HG02973 (cell line): ENCODE measurements around the gene PRPS2.

Source experiments
- ATAC-seq: cut with Tn5 transposase; IDR thresholded peaks from one replicate; pipeline ENCODE4 v1.9.1; 2021; ENCODE audit warnings: moderate library complexity; ENCODE audit not compliant: unreplicated experiment

Gene PRPS2

DNA sequence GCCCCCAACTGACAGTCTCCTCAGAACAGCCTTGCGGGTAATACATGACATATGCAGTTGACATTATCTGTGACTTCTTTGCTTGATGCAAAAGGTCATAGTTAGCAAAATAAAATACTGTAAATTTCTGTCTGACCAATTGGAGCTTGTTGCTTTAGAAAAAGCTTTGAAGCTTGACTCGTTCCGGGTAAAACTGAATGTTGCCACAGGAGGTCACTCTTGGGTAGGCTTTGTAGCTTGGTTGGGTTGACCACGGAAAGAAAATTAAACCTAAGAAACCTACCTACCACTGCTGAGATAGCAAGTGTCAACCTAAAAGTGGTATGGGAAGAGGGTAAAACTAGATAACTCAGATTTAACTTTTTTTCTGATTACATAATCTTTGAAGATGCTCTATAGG lies 23.2 kb downstream of the PRPS2 start:
- no peak for ATAC-seq

DNA sequence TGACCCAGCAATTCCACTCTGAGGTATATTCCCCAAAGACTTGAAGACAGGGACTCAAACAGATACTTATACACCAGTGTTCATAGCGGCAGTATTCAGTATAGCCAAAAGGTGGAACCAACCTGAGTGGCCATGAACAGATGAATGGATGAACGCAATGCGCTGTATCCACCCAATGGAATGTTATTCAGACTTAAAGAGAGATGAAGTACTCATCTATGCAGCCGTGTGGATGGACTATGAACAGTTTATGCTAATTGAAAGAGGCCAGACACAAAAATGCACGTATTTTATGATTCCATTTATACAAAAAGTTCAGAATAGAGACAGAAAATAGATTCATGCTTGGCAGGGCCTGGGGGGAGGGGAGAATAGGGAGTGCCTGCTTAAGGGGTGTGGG lies 26.3 kb downstream of the PRPS2 start:
- ATAC-seq, result no peak

DNA sequence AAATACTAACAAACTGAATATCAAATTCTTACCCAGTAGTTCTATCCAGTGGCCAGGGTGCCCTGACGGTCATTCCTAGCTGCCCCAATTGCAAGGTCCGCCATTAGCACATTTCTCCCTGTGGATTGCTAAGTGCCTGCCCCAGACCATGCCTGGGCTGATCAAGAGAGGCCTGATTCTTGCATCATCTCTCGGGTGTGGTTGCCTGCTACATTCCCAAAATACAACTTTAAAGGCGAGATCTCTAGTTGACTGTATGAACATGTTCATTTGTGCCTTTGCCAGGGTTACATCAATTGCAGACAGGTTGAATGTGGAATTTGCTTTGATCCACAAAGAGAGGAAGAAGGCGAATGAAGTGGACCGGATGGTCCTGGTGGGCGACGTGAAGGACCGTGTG lies 28.0 kb downstream of the PRPS2 start:
- ATAC-seq, result no peak

DNA sequence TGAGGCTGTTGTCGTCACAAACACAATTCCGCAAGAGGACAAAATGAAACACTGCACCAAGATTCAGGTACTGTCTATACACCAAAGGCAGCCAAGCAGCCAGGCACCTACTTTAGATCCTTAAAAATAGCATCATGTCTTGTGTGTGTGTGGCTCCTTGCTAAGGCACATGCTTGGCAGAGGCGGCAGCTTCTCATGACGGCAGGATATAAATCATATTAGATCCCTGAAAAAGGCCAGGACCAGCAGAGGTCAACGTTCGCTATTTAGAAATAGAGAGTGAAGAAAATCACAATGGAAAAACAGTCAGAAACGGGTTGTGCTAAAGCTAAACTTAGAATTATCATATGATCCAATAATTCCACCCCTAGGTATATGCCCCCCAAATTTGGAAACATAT lies 29.5 kb downstream of the PRPS2 start:
- no peak for ATAC-seq

DNA sequence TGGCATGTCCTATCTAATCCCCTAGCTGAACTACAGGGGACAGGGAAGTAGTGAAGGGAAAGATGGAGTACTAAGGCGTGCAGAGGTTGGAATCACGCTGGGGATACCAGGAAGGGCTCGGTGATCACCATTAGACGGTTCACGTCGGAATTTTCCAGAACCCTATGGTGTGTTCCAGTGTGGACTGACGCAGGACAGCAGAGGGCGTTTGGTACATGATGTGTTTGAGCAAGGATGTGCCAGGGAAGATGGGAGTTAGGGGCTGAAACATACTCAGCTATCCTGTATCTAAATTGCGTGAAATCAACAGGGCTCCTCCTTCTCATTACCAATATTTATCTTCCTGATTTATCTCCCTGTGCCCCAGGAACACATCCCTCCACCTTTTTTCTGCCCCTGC lies 33.7 kb downstream of the PRPS2 start:
- no peak for ATAC-seq

DNA sequence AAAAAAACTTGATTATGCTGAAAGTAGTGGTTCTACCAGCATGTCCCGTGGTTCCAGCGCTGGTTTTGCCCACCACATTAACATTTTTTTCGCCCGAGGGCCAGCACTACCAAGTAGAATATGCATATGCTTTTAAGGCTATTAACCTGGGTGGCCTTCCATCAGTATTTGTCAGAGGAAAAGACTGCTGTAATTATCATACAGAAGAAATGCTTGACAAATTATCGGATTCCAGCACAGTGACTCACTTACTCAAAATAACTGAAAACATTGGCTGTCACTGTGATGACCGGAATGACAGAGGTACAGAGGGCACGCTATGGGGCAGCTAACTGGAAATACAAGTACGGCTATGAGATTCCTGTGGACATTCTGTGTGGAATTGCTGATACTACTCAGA lies 34.6 kb downstream of the PRPS2 start:
- no peak for ATAC-seq

DNA sequence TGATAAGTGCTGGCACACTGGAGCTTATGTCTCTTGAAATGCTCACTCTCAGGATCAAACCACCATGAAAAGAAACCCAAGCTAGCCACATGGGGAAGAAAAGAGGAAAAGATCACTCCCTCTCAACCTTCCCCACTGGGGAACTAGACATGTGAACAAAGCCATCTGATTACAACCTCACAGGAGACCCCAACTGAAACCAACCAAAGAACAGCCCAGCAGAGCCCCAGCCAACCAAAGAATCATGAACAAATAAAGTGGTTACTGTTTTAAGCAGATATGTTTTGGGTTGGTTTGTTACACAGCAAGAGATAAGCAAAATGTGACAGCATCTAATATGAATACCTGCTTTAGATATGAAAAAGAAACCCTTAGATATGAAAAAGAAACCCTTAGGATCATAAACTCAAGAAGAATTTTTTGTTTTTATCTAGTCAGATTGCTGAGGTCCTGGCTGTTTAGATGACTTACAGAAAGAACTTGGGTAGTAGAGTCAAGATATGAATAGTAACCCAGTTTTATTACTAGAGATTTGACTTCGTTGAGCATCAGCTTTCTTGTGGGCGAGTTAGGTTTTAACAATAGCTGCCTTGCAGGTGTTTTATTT lies 52.0 kb downstream of the PRPS2 start:
- peak; percentile 12 for ATAC-seq

DNA sequence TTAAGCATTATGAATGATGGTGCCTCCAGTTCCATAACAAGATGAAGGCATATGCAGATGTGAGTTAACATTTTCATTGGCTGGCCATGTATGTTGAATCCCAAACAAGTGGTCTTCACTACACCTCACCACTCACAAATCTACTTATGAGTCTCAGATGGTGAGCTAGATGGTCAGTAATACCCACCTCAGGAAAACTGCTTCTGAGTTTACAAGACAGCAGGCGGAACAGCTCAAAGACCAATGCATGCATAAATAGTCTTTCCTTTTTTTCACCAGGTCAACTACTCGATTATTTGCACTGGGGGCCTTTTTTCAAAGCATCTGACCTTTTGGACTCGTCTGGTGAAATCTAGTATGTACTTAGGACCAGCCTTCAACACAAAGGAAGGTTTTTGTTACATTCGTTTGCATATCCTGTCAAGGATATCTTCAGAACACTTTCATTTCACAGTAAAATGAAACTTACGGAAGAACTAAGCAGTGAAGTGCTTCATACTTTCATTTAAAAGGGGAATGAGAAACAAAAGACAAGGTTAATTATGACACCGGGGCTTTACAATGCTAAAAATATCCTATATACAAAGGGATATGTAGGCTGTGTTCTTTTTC lies 52.6 kb downstream of the PRPS2 start:
- ATAC-seq, result peak; percentile 83

DNA sequence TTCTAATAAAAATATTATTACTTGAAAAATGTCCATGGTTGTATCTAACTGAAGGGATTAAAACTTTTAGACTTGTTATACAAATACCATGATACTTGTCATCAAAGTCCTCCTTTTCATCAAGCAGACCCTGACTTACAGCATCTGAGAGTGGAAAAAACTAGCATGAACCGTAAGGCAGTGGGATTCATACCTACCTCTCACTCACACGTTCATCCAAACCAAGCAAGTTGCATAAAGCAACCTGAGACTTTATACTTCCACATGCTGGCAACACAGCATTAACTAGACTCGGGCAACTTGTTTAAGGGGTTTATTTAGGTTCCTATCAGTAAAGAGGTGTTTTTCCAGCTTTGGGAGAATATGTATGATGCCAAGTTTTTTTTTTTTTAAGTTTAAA lies 53.1 kb downstream of the PRPS2 start:
- ATAC-seq, result no peak

DNA sequence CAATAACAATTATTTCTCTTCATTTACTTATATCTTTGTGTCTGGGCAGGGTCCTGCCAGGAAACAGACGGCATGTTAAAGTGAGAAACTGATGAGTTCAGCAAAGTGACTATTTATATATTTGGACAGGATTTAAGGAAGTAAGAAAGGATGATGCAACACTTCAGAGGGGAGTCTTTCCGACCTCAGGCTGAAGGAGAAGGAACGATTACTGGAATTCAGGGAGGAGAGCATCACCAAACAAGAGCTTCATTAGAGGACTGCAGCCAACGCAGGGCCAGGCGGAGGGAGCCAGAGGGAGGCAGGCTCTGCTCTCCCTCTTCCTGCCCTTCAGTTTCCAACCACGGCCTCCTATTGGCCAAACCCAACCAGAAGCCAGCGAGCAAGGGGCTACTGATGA lies 74.1 kb downstream of the PRPS2 start:
- ATAC-seq, result no peak

DNA sequence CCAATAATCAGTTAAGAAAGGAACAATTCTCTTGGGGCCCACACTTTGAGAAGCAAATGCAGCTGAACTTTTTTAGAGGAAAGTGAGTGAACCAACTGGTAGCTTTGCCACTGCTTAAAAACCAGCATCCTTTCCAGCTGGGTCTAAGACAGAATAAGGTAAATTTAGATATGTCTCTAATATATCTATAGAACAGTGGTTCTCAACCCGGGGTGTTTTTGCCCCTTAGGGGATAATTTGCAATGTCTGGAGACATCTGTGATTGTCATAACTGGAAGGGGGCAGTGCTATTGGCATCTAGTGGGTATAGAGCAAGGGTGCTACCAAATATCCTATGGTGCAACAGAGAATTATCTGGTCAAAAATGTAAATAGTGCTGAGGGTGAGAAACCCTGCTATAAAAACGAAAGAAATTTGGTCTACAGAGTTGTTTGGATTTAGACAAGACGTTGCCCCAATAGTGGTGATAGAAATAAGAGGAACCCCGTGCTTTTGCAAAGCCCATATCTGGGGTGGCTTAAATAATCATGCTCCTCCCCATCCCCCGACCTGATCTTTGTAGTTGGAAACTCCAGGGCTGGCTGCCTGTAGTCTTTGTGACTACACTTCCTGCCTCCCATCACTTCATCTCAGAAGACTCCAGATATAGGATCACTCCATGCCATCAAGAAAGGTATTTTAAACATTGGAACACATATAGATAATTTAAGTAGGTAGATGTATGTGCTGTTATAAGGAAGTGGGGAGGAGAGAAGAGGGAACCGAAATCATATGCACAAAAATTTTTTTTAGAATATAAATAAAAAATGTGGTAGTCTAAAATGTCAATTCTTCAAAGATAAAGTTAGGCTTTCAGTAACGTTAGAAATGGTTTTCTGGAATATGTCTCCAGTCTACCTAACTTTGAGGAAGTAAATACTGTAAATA lies 75.5 kb downstream of the PRPS2 start, which contains the start of gene TLR7:
TSS of gene TLR7 (plus strand) at position 622 of the 927 bp plus-strand sequence. CDS start 507 bp downstream, outside the sequence.
- ATAC-seq, result no peak

DNA sequence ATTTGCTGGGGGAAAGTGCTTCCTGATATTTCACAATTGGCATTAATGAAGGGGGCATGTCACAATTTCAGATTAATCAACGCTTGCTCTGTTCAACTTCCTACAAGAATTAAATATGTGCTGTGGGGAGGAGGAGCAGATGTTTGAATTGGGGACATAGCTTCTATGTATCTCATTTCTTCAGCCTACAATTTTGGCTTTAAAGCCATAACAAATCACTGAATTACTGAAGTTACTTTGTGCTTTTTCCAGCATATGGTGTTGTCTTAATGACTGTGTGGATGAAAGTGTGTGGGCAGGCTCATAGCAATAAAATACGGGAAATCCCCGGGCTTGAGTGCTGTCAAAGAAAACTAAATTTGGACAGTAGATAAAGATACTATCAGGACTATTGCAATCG lies 76.5 kb downstream of the PRPS2 start:
- ATAC-seq, result no peak

DNA sequence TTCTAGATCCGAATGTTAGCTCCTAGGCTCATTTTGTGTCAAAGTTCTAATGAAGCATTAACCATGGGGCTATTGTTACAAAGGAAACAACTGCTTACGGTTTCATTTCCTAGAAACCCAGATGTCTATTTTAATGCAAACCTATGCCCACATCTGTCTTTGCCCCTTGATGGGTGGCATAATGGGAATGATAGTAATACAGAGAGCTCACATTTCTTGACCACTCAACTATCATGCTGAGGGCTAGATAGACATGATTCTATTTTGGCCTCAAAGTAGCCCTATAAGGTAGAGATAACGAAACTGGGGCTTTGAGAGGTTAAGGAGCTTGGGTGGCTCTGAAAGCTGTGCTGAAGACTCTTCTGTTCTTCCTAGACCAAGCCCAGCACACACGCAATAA lies 77.5 kb downstream of the PRPS2 start:
- no peak for ATAC-seq

DNA sequence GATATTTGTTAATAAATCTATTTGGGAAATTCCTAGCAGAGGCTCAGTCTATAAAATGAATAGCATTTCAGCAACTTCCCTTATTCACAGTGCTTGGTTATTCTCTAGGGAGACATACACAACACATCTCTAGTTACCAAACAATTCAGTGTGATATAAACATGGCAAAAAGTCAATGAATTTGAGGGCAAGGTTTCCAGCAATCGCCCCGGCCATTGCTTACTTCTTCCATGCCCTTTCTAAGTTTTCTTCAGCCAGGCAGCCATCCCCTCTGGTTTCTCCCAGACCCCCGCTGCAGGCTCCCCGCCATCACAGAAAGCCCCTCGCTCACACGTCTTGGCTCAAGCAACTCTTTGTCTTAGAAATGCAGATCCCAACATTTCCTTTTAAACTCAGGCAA lies 80.0 kb downstream of the PRPS2 start:
- ATAC-seq, result no peak

DNA sequence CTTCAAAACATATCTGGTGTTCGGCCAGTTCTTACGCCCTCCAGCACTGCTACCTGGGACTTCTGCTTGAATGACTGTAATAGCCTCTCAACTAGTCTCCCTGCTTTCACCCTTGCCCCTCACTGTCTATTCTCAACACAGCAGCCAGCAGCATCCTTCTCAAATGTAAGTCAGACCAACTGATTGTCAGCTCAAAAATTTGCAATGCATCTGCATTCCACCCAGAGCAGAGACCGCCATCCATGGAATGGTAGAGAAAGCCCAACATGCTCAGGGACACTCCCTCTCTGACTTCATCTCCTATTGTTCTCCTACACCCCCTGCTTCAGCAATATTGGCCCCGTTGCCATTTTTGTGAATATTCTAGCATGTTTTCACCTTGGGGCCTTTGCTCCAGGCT lies 81.5 kb downstream of the PRPS2 start:
- no peak for ATAC-seq
